ENCODE data around the gene F5.

- TF ChIP-seq POLR2A (IDR thresholded peaks at IDR 0.05) = no peak
- no peak for TF ChIP-seq CTCF (IDR thresholded peaks at IDR 0.05)
- TF ChIP-seq POLR2AphosphoS5 (IDR thresholded peaks at IDR 0.05) = no peak
- no peak for TF ChIP-seq EP300 (IDR thresholded peaks at IDR 0.05)
Observed at GRCh38 chr1:169465281-169465680, 121.0 kb downstream of the F5 start.

All from sigmoid colon (tissue), 4 donors.